SH-SY5Y (cell line): Measurements from ENCODE around the gene GAS6.

Experiments
- GATA2 ChIP-seq: IDR thresholded peaks from 2 replicates; pipeline ENCODE4 v1.6.1; 2011; ENCODE audit warnings: mild to moderate bottlenecking, low read depth, low read length
- GATA3 ChIP-seq: IDR thresholded peaks from 2 replicates; pipeline ENCODE4 v1.6.1; 2011; ENCODE audit warnings: low read depth, mild to moderate bottlenecking, low read length, moderate library complexity

GAS6 gene

DNA sequence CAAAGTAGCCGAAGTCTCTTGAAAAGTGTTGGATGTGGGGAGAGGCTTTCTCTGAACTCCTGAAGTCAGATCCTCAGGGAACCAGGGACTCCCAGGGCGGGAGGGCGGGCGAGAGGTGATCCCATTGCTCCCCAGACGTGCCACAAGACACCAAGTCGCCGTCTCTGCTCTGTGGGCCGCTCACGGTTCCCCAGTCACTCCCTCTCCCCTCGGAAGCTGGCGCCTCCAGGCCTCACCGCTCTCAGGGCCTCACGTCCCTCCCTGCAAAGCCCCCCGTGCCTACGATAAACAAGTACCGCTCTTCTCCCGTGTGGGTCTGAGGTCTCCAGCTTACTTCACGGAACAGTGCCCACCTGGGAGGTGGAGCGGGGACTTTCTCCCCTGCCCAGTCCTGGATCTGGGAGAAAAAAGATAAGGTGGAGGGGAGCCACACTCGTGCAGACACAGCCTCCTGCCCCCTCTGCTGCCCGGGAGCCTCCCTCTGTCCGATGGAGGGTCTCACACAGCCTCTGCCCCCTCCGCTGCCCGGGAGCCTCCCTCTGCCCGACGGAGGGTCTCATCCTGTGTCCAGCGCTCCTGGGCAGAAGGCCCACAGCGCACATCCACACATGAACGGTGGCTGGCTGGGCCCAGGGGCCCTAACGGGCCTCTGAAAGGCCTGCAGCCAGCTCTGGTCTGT is 50.7 kb downstream of the GAS6 start:
- TF ChIP-seq GATA2 = no peak

DNA sequence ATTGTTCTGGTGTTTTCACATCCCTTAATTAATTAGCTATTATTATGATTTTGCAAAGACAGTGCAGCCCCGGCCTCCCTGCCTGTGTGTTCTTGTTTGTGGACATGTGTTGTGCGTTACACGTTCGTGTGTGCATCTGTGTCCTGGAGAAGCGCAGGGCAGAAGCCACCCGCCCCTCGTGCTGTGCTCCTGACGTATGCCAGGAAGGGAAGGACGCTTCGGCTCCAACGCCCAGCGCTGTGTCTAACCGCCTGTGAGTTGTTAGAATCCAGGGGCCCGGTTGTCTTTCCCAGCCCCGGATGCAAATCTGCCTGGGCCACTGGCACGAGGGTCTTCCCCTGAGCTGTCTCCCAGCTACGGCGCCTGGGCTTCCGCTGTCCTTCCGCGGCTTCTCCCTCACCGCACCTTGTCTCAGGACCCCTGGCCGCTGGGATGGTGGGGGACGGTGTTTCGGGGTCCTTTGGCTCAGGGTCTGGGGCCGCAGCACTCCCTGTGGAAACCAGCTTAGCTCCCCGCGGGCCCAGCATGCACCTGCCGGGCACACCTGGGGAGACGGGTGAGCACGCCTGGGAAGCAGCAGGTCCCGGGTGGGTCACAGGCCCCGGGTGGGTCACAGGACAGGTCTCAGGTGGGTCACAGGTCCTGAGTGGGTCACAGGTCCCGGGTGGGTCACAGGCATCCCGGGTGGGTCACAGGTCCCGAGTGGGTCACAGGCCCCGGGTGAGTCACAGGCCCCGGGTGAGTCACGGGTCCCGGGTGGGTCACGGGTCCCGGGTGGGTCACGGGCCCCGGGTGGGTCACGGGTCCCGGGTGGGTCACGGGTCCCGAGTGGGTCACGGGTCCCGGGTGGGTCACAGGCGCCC is 51.5 kb downstream of the GAS6 start:
- no peak for TF ChIP-seq GATA2
- TF ChIP-seq GATA3 = no peak

DNA sequence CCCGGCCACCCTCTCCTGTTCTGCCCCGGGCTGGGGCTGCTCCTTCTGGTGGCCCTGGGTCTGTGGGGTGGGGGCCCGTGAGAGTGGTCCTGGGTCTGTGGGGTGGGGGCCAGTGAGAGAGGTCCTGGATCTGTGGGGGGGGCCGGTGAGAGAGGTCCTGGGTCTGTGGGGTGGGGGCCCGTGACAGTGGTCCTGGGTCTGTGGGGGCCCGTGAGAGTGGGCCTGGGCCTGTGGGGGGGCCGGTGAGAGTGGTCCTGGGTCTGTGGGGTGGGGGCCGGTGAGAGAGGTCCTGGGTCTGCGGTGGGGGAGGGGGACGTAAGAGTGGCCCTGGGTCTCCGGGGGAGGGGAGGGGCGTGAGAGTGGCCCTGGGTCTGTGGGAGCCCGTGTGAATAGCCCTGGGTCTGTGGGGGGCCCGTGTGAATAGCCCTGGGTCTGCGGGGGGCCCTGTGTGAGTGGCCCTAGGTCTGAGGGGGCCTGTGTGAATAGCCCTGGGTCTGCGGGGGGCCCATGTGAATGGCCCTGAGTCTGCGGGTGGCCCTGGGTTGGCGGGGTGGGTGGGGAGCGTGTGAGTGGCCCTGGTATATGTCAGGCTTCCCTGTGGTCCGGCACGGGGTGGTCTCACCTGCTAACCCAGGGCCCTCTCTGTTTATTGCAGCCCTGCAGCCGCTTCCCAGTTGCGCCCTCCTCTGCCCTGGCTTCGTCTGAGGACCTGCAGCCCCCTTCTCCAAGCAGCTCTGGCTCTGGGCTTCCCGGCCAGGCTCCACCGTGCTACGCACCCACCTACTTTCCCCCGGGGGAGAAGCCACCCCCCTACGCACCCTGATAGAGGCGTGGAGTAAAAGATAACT is 52.6 kb downstream of the GAS6 start:
- TF ChIP-seq GATA2 (no peak), GATA3 (no peak)

DNA sequence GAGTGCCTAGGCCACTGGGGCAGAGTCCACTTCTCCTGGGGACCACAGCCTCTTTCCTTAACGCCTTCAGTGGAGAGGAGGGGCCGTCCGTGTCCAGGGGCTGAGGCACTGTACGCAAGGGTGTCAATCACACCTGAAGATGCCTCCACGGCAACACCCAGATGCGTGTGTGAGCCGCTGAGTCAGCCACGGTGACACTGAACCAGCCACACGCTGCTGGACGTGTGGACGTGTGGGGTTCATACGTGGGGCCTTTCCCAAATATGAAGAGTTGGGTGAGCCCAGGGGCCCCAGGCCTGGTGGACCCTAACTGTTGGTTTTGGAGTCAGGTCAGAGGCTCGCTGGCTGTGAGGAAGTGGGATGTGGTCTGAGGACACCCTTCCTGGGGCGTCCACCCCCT is 53.2 kb downstream of the GAS6 start:
- TF ChIP-seq GATA2 = no peak
- TF ChIP-seq GATA3 = no peak

DNA sequence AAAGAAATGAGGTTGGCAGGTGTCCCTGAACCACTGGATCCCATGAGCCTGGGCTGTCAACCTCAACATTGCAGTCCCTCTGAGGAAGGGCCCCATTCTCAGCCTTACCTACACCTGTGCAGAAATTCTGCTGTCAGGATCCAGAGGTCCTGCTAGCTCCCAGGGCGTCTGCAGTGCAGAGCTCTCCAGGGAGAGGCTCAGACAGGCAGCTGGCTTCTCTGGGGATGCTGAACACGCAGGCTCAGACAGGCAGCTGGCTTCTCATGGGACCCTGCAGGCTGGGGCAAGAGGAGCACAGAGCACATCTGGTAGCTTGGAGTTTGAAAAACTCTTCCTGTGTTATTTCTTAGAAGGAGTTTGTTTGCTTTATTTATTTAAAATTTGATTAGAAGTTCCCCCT is 53.9 kb downstream of the GAS6 start:
- TF ChIP-seq GATA2 (no peak), GATA3 (no peak)

DNA sequence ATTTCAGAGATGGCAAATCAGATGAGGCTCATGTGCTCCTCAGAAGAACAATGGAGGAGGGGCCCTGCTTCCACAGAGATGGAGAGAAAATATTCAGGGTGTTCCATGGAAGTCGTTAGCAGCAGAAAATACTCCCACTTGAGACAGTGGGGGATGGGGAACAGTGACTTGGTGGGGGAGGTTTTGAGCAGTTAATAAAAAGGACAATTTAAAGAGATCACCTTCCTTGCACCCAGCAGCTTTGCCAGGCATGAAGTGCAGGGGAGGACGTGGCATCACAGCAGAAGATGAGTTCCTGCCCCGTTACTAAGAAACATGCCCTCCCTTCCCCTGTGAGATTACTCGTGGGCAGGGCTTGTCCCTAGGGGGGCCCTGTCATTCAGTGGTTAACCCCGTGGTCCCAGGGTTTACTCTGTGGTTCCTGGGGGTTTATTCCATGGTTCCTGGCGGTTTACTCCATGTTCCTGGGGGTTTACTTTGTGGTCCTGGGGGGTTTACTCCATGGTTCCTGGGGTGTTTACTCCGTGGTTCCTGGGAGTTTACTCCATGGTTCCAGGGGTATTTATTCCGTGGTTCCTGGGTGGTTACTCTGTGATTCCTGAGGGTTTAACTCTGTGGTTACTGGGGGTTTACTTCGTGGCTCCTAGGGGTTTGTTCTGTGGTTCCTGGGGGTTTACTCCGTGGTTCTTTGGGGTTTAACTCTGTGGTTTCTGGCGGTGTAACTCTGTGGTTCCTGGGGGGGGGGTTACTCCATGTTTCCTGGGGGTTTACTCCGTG is 55.6 kb downstream of the GAS6 start:
- TF ChIP-seq GATA3 (no peak), GATA2 (no peak)

DNA sequence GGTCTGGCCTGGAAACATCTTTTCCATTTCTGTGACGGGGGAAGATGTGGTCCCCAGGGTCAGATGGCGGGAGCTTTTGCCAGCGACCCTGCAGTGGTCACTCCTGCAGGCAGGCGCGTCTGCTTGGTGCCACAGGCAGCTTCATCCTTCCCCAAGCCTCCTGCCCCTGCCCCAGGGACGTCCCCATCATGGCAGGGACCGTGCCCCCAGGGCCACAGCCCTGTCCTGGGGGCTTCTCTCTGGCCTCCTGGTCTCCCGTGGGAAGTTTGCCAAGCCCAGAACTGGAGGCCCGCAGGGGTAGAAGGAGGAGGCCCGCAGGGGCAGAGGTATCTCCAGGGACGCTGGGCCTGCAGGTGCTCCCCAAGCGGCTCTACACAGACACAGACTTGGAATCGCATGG is 57.4 kb downstream of the GAS6 start:
- no peak for TF ChIP-seq GATA2
- no peak for TF ChIP-seq GATA3

DNA sequence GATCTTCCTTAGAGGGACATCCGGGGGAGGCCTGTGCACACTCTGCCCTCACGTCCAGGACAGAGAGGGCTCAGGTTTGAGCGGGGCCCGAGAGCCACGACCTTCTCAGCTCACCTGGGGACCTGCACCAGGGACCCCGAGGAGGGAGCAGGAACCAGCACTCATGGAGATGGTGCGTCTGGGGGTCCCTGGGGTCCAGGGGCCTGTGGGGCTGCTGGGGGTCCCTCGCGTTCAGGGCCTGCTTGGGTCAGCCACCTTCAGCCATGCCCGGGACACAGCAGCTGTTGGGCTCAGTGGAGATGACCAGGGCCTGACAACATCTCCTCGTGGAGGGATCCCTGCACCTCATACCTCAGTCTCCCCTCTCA is 57.8 kb downstream of the GAS6 start:
- TF ChIP-seq GATA3 = no peak
- TF ChIP-seq GATA2 = no peak

DNA sequence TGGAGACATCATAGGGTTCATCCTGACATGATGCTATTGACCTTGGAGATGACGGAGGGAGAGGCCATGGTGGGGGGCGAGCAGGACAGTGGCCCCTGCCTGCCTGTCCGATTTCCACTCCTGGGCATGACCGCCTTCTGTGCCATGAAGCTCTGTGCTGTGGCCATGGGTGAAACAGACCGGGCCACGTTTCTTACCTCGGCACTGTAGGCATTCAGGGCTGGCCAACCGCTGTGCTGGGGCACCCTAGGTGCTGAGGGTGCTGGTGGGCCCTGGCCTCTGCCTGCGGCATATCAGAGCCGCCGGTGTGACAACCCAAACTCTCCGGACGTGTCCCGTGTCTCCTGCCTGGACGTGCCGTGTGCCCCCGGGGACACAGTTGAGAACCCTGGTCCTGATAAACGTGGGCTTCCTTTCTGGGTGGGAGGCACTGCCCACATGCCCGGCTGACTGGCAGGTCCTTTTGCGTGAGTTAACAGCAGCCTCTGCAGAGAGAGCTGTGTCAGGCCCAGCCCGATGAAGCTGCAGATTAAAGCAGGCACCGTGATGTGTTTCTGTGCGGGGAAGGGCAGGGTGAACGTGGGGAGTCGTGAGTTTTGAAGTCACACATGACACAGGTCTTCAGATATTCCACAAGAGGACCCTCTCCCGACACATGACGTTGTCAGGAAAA is 58.3 kb downstream of the GAS6 start:
- no peak for TF ChIP-seq GATA2
- TF ChIP-seq GATA3 = no peak

DNA sequence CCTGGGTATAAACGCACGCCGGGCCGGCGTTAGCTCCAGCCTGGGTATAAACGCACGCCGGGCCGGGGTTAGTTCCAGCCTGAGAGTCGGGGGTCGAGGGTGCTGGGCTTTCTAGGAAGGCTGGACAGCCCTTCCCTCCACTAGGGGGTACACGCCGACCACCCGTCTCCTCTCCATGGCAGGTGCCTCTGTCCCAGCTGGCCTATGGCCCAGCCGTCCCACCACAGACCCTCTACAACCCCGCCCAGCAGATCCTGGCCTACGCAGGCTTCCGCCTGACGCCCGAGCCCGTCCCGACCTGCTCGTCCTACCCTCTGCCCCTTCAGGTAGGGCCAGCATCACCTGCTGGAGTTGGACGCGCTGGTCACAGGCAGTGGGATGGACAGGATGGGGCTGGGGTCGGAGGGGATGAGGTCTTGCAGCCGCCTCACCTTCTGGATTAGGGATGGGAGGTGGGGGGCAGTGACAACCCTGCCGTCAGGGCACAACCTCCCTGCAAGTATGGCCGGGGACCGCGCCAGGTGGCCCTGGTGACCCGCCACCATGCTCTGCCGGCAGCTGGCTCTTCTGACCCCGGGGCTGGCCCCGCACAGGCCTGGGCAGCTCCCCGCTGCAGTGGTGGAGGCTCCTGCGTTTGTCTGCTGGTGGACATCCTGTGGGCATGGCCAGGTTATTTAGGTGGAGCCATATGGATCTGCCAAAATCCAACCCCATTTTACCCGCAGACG is 59.0 kb downstream of the GAS6 start:
- TF ChIP-seq GATA3 (no peak), GATA2 (no peak)

DNA sequence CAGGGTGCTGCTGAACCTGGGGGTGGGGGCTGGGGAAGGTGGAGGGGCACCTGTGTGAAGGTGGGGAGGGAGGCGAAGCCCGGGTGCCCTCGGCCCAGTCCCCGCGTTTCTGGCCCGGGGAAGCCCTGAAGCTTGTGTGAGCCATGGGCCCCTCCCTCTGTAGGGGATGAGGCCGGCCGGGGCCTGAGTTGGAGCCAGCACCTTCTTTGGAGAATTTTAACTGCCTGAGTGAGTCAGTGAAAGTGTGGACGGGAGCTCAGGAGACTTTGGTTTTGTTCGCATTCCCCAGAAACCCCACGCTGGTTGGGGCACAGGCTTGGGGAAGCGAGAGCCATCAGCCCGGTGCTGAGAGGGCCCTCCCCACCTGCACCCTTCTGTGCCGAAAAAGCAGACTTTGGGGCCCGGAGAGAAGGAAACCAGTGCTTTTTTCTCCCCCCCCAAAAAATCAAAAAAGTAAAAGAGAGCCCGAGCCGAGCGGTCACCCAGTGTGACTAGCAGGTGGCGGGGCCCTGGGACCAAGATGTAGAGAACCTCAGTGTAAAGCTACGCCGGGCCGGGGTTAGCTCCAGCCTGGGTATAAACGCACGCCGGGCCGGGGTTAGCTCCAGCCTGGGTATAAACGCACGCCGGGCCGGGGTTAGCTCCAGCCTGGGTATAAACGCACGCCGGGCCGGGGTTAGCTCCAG is 59.7 kb downstream of the GAS6 start:
- TF ChIP-seq GATA2 = no peak

DNA sequence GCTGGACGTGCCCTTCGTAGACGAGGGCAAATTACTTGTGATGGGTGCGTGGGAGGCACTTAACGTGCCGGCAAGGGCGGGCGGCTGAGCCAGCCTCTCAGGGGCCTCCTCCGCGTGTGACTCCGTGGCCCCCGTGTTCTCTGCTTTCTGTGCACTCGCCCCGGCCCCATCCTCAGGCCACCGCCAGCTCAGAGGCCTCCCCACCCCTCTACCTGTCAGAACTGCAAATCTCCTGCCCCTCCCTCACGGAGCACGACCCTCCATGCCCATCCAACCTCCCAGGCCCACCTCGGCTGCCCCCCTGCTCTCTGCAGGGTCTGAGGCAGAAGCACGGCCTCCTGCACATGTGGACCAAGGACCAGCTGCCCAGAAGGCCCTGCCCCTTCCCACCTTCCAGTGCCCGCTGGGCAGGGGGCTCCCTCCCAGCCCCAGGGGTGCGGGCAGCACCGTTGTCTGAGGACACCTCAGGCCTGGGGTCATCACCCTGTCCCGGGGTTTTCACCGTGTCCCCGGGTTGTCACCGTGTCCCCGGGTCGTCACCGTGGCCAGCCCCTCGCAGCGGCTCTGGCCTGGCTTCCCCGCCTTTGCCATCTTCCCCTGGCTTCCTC is 60.4 kb downstream of the GAS6 start:
- TF ChIP-seq GATA3 (no peak), GATA2 (no peak)
